Measurements from ENCODE around the gene SAMD14.

Gene SAMD14

GRCh38 chr17:50127697-50128361 lies 2.1 kb downstream of the SAMD14 start:
- Histone ChIP-seq H3K9ac (no peak overlapping the region), H3K36me3 (ENCODE audit: control insufficient read depth, insufficient read depth, low read length) (no peaks in the 10 kb centered on the region), H3K9me3 (ENCODE audit: control insufficient read depth, low read length) (no peaks in the 10 kb centered on the region), H2AFZ (no peak overlapping the region), H3K27me3 (ENCODE audit: control insufficient read depth, insufficient read depth, low read length) (no peaks in the 10 kb centered on the region), H3K79me2 (no peaks in the 10 kb centered on the region), H3K4me2 (ENCODE audit: low read length) (no peak overlapping the region), H3K4me1 (peaks cover 7% of the 10 kb centered on the region), H3K27ac (no peak overlapping the region), H3K4me3 (ENCODE audit: low read depth, low read length) (no peak overlapping the region)
- TF ChIP-seq, protein P1, sequence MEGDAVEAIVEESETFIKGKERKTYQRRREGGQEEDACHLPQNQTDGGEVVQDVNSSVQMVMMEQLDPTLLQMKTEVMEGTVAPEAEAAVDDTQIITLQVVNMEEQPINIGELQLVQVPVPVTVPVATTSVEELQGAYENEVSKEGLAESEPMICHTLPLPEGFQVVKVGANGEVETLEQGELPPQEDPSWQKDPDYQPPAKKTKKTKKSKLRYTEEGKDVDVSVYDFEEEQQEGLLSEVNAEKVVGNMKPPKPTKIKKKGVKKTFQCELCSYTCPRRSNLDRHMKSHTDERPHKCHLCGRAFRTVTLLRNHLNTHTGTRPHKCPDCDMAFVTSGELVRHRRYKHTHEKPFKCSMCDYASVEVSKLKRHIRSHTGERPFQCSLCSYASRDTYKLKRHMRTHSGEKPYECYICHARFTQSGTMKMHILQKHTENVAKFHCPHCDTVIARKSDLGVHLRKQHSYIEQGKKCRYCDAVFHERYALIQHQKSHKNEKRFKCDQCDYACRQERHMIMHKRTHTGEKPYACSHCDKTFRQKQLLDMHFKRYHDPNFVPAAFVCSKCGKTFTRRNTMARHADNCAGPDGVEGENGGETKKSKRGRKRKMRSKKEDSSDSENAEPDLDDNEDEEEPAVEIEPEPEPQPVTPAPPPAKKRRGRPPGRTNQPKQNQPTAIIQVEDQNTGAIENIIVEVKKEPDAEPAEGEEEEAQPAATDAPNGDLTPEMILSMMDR (IDR thresholded peaks at IDR 0.05), result no peak

GRCh38 chr17:50125420-50125997 lies 4.5 kb downstream of the SAMD14 start:
- Histone ChIP-seq H3K9me3 (ENCODE audit: control insufficient read depth, low read length) (no peaks in the 10 kb centered on the region), H3K79me2 (no peaks in the 10 kb centered on the region), H3K4me3 (ENCODE audit: low read depth, low read length) (no peak overlapping the region), H2AFZ (no peak overlapping the region), H3K27ac (no peak overlapping the region), H3K36me3 (ENCODE audit: control insufficient read depth, insufficient read depth, low read length) (no peaks in the 10 kb centered on the region), H3K27me3 (ENCODE audit: control insufficient read depth, insufficient read depth, low read length) (no peaks in the 10 kb centered on the region), H3K4me2 (ENCODE audit: low read length) (no peak overlapping the region), H3K9ac (no peak overlapping the region), H3K4me1 (no peaks in the 10 kb centered on the region)
- TF ChIP-seq, protein P1 (IDR thresholded peaks at IDR 0.05), result no peak

DNA sequence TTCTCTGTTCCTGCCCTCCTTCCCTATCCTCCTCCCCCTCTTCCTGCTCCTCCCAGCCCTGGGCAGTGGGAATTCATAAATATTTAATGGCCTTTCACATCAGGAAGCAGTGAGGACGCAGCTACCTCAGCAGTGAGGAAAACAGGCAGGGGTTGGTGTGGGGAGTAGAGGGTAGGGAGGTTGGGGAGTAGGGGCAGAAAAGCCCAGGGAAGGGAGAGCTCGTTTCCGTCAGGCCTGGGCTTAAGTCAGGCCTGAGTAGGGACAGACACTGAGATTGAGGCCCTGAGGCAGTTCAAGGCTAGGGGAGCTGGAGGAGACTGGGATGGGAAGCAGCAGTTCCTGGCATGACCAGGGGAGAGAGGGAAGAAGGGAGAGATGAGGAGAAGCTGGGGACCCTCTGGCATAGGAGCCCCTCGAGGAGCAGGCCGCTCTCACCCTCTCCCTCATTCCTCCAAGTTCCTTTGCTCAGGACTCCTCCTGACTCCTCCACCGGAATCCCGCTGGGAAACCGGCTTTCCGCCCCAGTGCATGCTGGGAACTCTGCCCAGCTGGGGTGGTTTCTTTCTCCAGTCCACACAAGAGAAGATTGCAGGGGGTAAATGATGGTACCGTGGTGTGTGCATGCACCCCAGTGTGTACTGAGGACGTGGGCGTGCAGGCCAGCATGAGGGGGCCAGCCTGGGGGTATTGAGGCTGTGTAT lies 6.2 kb downstream of the SAMD14 start:
- H3K27me3 ChIP-seq (ENCODE audit: control insufficient read depth, insufficient read depth, low read length), result no peaks in the 10 kb centered on the region
- TF ChIP-seq, protein P1 (IDR thresholded peaks at IDR 0.05), result no peak
- no peak overlapping the region for H3K4me3 ChIP-seq (ENCODE audit: low read depth, low read length)
- H3K9ac ChIP-seq, result no peak overlapping the region
- no peaks in the 10 kb centered on the region for H3K36me3 ChIP-seq (ENCODE audit: control insufficient read depth, insufficient read depth, low read length)
- H2AFZ ChIP-seq, result peak overlapping the region; percentile 65
- no peak overlapping the region for H3K27ac ChIP-seq
- peak overlapping the region; percentile 4 for H3K4me2 ChIP-seq (ENCODE audit: low read length)
- no peaks in the 10 kb centered on the region for H3K9me3 ChIP-seq (ENCODE audit: control insufficient read depth, low read length)
- H3K4me1 ChIP-seq, result no peaks in the 10 kb centered on the region
- no peaks in the 10 kb centered on the region for H3K79me2 ChIP-seq

GRCh38 chr17:50122945-50123344 lies 7.0 kb downstream of the SAMD14 start:
- Histone ChIP-seq H2AFZ (no peak overlapping the region), H3K9me3 (ENCODE audit: control insufficient read depth, low read length) (no peaks in the 10 kb centered on the region), H3K4me1 (no peaks in the 10 kb centered on the region), H3K4me3 (ENCODE audit: low read depth, low read length) (no peak overlapping the region), H3K9ac (no peak overlapping the region), H3K27ac (no peak overlapping the region), H3K36me3 (ENCODE audit: control insufficient read depth, insufficient read depth, low read length) (no peaks in the 10 kb centered on the region), H3K4me2 (ENCODE audit: low read length) (no peak overlapping the region), H3K27me3 (ENCODE audit: control insufficient read depth, insufficient read depth, low read length) (no peaks in the 10 kb centered on the region), H3K79me2 (no peaks in the 10 kb centered on the region)
- TF ChIP-seq, protein P1 (IDR thresholded peaks at IDR 0.05), result no peak

Measured in parathyroid adenoma (tissue), 2 donors.